ENCODE measurements around the gene GALNT15. TPM values are rescaled to one million over a fixed set of nuclear protein-coding genes. Genes with fewer than 3 reads are reported as not detected.
A peak's percentile ranks its signal among the peaks of the same experiment; 100 is the strongest.

The GALNT15 gene
- total and polyA plus RNA-seq, 4 donors, result 2.8 to 9.7 (median 7.6) TPM

- Histone ChIP-seq H3K27me3 (ENCODE audit: control insufficient read depth in 3 of 3, insufficient read depth in 3 of 3, low read length in 2 of 3) (no peaks in the 10 kb centered on the region), H3K4me1 (ENCODE audit: control insufficient read depth in 5 of 5, insufficient read depth in 5 of 5, low read length in 5 of 5) (peaks cover 0 to 12% (median 3%) of the 10 kb centered on the region in 5 donors), H3K36me3 (ENCODE audit: control insufficient read depth in 4 of 4, insufficient read depth in 4 of 4, low read length in 4 of 4) (no peaks in the 10 kb centered on the region), H3K9me3 (ENCODE audit: control insufficient read depth in 4 of 4, insufficient read depth in 3 of 4, low read length in 3 of 4) (no peaks in the 10 kb centered on the region), H3K9ac (ENCODE audit: insufficient read depth in 1 of 2, low read length in 2 of 2) (no peak overlapping the region), H3K4me3 (no peak overlapping the region), H3K27ac (ENCODE audit: low read depth in 1 of 2, low read length in 1 of 2) (no peak overlapping the region)
- WGBS, 2 donors, result 69 to 90% methylated on average over 3 of the region's 3 CpGs
- peak in 1 of 3 donors; percentile 32 for DNase-seq
- no peak for ATAC-seq (ENCODE audit: insufficient read depth, low FRiP score)
- TF ChIP-seq CTCF (IDR thresholded peaks at IDR 0.05; ENCODE audit: control extremely low read depth, extremely low read depth), result no peak
These were observed 64.7 kb downstream of the GALNT15 start for GRCh38 chr3:16239086-16239770.

GRCh38 chr3:16239780-16240179, 65.3 kb downstream of the GALNT15 start:
- no peak overlapping the region for H3K9ac ChIP-seq (ENCODE audit: insufficient read depth in 1 of 2, low read length in 2 of 2)
- H3K27ac ChIP-seq (ENCODE audit: low read depth in 1 of 2, low read length in 1 of 2), result no peak overlapping the region
- no peaks in the 10 kb centered on the region for H3K36me3 ChIP-seq (ENCODE audit: control insufficient read depth in 4 of 4, insufficient read depth in 4 of 4, low read length in 4 of 4)
- TF ChIP-seq CTCF (IDR thresholded peaks at IDR 0.05; ENCODE audit: control extremely low read depth, extremely low read depth), result no peak
- no peak for ATAC-seq (ENCODE audit: insufficient read depth, low FRiP score)
- no peaks in the 10 kb centered on the region for H3K27me3 ChIP-seq (ENCODE audit: control insufficient read depth in 3 of 3, insufficient read depth in 3 of 3, low read length in 2 of 3)
- peaks cover 0 to 12% (median 6%) of the 10 kb centered on the region in 5 donors for H3K4me1 ChIP-seq (ENCODE audit: control insufficient read depth in 5 of 5, insufficient read depth in 5 of 5, low read length in 5 of 5)
- DNase-seq, result no peak
- H3K4me3 ChIP-seq, result no peak overlapping the region
- 71 to 81% methylated on average over 4 of the region's 4 CpGs for WGBS, 2 donors
- H3K9me3 ChIP-seq (ENCODE audit: control insufficient read depth in 4 of 4, insufficient read depth in 3 of 4, low read length in 3 of 4), result no peaks in the 10 kb centered on the region

- DNase-seq, result no peak
- no peaks in the 10 kb centered on the region for H3K36me3 ChIP-seq (ENCODE audit: control insufficient read depth in 4 of 4, insufficient read depth in 4 of 4, low read length in 4 of 4)
- H3K9ac ChIP-seq (ENCODE audit: insufficient read depth in 1 of 2, low read length in 2 of 2), result no peak overlapping the region
- no peak for ATAC-seq (ENCODE audit: insufficient read depth, low FRiP score)
- H3K4me1 ChIP-seq (ENCODE audit: control insufficient read depth in 5 of 5, insufficient read depth in 5 of 5, low read length in 5 of 5), result peaks cover 0 to 12% (median 7%) of the 10 kb centered on the region in 5 donors
- H3K27me3 ChIP-seq (ENCODE audit: control insufficient read depth in 3 of 3, insufficient read depth in 3 of 3, low read length in 2 of 3), result no peaks in the 10 kb centered on the region
- no peak for TF ChIP-seq CTCF (IDR thresholded peaks at IDR 0.05; ENCODE audit: control extremely low read depth, extremely low read depth)
- peak overlapping the region in 1 of 2 donors; percentile 45 for H3K27ac ChIP-seq (ENCODE audit: low read depth in 1 of 2, low read length in 1 of 2)
- no peaks in the 10 kb centered on the region for H3K9me3 ChIP-seq (ENCODE audit: control insufficient read depth in 4 of 4, insufficient read depth in 3 of 4, low read length in 3 of 4)
- 69 to 71% methylated on average over 6 of the region's 6 CpGs for WGBS, 2 donors
- H3K4me3 ChIP-seq, result no peak overlapping the region
These were observed 65.9 kb downstream of the GALNT15 start for GRCh38 chr3:16240229-16241023.

All from lung (tissue), 12 donors.